ENCODE results near the gene CFAP298. TPM values are rescaled to one million over a fixed set of nuclear protein-coding genes. Genes with fewer than 3 reads are reported as not detected.

CFAP298 gene
- total and polyA plus RNA-seq, 3 donors from 2014 or later: 55.6 to 114 (median 60.2) TPM

DNA sequence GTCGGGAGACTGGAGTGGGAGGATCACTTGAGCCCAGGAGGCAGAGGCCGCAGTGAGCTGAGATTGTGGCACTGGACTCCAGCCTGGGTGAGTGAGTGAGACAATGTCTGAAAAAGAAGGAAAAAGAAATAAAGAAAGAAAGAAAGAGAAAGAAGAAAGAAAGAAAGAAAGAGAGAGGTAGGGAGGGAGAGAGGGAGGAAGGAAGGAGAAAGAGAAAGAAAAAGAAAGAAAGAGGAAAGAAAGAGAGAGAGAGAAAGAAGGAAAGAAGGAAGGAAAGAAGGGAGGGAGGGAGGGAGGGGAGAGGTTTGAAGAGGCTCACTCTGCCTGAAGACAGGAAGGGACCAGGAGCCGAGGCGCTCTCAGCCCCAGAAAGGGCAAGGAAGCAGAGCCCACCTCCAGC, 22.0 kb downstream of the CFAP298 start:
- no peaks in the 10 kb centered on the region for H3K27me3 ChIP-seq
- no peaks in the 10 kb centered on the region for H3K36me3 ChIP-seq (ENCODE audit: low read depth, missing control alignments)
- no peak overlapping the region for H3K4me3 ChIP-seq
- intact Hi-C loops (cut with DNase I; ENCODE audit: low total_unique reads): no loop called here
- H3K9me3 ChIP-seq: no peaks in the 10 kb centered on the region
- no peak for DNase-seq
- TF ChIP-seq, protein P1, sequence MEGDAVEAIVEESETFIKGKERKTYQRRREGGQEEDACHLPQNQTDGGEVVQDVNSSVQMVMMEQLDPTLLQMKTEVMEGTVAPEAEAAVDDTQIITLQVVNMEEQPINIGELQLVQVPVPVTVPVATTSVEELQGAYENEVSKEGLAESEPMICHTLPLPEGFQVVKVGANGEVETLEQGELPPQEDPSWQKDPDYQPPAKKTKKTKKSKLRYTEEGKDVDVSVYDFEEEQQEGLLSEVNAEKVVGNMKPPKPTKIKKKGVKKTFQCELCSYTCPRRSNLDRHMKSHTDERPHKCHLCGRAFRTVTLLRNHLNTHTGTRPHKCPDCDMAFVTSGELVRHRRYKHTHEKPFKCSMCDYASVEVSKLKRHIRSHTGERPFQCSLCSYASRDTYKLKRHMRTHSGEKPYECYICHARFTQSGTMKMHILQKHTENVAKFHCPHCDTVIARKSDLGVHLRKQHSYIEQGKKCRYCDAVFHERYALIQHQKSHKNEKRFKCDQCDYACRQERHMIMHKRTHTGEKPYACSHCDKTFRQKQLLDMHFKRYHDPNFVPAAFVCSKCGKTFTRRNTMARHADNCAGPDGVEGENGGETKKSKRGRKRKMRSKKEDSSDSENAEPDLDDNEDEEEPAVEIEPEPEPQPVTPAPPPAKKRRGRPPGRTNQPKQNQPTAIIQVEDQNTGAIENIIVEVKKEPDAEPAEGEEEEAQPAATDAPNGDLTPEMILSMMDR (IDR thresholded peaks at IDR 0.05): no peak
- TF ChIP-seq POLR2A (IDR thresholded peaks at IDR 0.05): no peak
- WGBS, 2 donors: 78 to 80% methylated on average over 4 of the region's 4 CpGs
- no peak overlapping the region for H3K27ac ChIP-seq
- no peaks in the 10 kb centered on the region for H3K4me1 ChIP-seq

DNA sequence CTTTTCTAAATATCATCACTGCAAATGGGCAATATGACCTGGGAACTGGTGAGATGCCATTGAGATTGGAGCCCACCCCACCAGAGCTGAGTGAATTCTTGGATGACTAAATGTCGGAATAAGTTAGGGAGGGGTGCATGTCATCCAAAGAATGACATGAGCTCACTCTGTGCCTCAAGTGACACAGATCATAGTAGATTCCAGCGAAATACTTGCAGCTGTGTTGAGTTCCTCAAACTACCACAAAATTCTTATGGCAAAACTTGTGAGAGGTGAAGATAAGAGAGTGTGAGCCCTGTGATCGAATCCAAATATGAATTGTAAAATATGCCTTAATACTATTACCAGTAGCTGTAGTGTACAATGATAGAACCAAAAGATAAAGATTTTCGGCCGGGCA, 24.5 kb downstream of the CFAP298 start:
- intact Hi-C loops (cut with DNase I; ENCODE audit: low total_unique reads): no loop called here
- WGBS, 2 donors: 94 to 96% methylated on average over 5 of the region's 5 CpGs
- no peak for DNase-seq
- H3K4me3 ChIP-seq: no peak overlapping the region
- no peaks in the 10 kb centered on the region for H3K9me3 ChIP-seq
- H3K27me3 ChIP-seq: no peaks in the 10 kb centered on the region
- no peaks in the 10 kb centered on the region for H3K4me1 ChIP-seq
- H3K27ac ChIP-seq: no peak overlapping the region
- H3K36me3 ChIP-seq (ENCODE audit: low read depth, missing control alignments): no peaks in the 10 kb centered on the region
- TF ChIP-seq, protein P1 (IDR thresholded peaks at IDR 0.05): no peak
- no peak for TF ChIP-seq POLR2A (IDR thresholded peaks at IDR 0.05)

DNA sequence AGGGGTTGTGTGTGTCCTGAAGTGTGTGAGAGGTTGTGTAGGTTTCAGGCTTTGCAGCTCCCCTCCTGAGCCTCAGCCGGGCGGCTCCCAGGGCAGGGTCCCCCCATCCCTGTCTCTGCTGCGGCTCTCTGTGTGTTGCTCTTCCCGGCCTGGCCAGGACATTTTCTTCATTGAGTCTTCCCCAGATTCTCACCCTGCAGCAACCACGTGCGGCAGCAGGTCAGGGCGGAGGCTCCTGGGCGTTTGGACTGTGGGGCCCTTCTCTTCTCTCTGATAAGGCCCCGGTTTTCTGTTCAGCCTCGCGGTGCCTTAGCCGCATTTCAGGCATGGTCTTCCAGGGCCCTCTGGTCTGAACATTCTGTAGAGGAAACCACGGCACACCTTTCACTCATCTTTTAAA, 25.1 kb downstream of the CFAP298 start:
- no peak overlapping the region for H3K27ac ChIP-seq
- H3K4me1 ChIP-seq: no peaks in the 10 kb centered on the region
- DNase-seq: no peak
- no peaks in the 10 kb centered on the region for H3K27me3 ChIP-seq
- 79 to 90% methylated on average over 13 of the region's 13 CpGs for WGBS, 2 donors
- no peaks in the 10 kb centered on the region for H3K36me3 ChIP-seq (ENCODE audit: low read depth, missing control alignments)
- intact Hi-C loops (cut with DNase I; ENCODE audit: low total_unique reads): no loop called here
- TF ChIP-seq POLR2A (IDR thresholded peaks at IDR 0.05): no peak
- TF ChIP-seq, protein P1 (IDR thresholded peaks at IDR 0.05): no peak
- H3K4me3 ChIP-seq: no peak overlapping the region
- H3K9me3 ChIP-seq: no peaks in the 10 kb centered on the region

DNA sequence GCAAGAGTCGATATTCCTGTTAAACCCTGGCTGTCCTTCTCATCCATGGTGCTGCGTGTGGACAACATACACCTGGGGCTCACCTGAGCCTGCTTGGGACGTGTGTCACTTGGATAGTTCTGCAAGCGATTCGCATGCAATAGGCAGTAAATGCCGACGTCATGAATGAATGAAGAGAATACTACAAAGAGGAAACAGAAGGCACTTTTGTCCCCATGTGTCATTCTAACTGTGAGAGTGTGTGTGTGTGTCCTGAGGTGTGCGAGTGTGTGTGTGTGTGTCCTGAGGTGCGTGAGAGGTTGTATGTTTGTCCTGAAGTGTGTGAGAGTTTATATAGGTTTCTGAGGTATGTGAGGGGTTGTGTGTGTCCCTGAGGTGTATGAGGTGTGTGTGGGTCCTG, 26.2 kb downstream of the CFAP298 start:
- H3K9me3 ChIP-seq: no peaks in the 10 kb centered on the region

More for the DNA sequence above, 26.2 kb downstream of the CFAP298 start:
- TF ChIP-seq, protein P1 (IDR thresholded peaks at IDR 0.05): no peak
- no peak for TF ChIP-seq POLR2A (IDR thresholded peaks at IDR 0.05)
- no peak for DNase-seq
- intact Hi-C loops (cut with DNase I; ENCODE audit: low total_unique reads): no loop called here
- H3K4me1 ChIP-seq: no peaks in the 10 kb centered on the region
- H3K4me3 ChIP-seq: no peak overlapping the region
- H3K27me3 ChIP-seq: no peaks in the 10 kb centered on the region
- 92 to 93% methylated on average over 9 of the region's 9 CpGs for WGBS, 2 donors
- H3K36me3 ChIP-seq (ENCODE audit: low read depth, missing control alignments): no peaks in the 10 kb centered on the region
- no peak overlapping the region for H3K27ac ChIP-seq
